ENCODE measurements around the gene SLC12A8.

SLC12A8 gene

DNA sequence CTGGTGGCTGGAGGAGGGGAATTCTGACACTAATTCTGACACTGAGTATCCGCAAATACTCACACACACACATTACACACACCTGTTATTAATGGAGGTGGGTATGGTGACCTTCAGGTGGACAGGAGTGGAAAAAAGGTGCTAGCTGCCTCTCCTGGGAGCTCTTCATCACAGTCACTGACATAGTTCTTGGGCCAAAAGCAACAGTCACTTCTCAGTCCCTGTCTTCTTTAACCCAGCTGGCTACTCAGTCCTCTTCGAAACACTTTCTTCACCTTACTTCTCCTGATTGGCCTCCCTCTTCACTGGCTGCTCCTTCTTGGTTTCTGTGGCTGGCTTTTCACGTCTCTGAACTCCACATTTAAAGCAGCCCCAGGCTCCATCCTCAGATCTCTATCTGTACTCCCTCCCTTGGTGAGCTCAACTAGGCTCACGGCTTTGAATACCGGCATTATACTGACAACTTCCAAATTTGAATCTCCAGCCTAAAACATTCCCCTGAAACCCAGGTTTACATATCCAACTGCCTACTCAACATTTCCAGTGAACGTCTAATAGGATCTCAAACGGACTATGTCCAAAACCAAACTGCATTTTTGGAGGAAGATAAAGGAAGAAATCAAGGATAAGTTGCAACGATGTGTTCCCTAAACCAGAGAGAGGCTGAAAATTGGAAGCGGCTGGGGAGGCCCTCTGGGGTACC lies 103.6 kb downstream of the SLC12A8 start:
- no peak for DNase-seq

DNA sequence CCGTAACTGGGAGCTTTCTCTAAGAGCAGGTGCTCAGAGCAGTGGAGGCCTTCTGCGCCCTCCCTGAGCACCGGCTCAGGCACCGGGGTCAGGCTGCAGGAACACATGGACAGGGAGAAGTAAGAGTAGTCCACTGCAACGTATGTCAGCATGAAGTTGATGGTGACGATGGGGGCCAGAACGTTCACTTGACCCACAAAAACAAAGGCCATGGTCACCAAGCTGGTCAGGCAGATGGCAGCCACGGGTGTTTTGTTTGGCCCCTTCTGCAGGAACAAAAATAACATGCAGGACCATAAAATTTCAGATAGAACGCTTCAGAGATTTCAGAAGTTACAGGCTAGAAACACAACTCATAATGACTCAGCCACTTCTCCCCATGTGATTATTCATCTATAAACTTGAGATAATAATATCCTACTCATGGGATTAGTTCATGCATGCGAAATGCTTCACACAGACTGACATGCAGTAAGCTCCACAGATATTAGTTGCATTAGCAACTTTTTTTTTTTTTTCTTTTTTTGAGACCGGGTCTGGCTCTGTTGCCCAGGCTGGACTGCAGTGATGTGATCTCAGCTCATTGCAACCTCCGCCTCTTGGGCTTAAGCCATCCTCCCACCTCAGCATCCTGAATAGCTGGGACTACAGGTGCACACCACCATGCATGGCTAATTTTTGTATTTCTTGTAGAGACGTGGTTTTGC lies 104.5 kb downstream of the SLC12A8 start:
- peak; percentile 70 for DNase-seq

DNA sequence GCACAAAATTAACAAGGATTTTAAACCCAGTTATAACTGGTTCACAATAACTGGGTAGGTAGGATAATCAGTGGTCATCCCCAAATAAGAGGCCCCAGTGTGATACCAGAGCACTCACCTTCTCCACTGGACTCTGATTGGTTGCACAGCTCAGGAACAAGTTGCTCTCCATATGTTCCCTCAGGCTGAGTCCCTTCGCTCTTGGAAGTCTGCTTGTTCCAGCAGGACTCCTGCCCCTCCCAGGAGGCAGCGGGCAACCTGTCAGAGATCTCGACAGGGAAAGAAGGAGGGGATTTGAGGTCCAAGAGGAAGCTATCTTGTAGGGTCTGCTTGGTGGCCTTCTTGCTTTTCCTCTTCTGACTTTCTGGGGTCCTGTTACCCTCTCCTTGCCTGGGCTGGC lies 105.2 kb downstream of the SLC12A8 start:
- DNase-seq, result no peak

DNA sequence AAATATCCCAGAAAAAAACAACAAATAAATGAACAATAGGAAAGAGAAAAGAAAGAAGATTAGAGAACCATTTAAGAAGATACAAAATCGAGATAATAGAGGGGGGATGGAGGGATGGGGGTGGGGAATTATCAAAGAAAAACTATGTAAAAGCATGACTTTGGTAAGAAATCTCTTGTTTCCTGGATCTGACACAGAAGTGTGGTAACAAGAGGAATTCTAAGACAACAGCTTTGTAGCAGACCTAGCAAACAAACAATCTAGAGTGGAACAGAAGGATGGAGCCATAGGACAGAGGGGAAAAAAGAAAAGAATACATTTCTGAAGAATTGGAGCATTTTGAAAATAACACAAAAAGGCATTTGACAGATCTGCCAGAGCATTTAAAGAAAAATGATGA lies 107.4 kb downstream of the SLC12A8 start:
- no peak for DNase-seq

DNA sequence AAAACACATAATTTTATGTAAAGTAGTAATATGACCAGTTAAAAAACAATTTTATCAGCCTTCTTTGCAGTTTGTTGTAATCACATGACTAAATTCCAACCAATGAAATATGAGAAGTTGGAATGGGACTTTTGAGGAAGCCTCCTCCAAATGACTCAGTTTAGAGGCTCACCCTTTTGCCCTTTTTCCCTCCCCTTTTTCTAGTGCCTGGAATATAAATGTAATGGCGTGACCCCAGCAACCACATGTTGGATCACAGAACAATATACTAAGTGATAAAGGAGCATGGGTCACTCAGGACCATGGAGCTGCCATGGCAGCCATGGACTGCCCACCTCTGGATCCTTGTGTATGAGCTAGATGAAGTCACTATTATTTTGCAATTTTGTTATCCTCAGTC lies 107.9 kb downstream of the SLC12A8 start:
- DNase-seq, result peak; percentile 40

DNA sequence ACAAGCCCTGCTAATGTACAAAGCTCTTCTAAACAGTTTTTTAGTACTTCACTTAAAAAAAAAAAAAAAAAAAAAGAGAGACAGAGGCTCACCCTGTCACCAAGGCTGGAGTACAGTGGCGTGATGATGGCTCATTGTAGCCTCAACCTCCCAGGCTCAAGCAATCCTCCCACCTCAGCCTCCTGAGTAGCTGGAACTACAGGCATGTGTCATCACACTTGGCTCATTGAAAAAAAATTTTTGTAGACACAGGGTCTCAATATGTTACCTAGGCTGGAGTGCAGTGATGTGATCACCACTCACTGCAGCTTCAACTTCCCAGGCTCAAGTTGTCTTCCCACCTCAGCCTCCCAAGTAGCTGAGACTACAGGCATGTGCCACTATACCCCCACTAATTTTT lies 109.1 kb downstream of the SLC12A8 start:
- DNase-seq, result no peak

DNA sequence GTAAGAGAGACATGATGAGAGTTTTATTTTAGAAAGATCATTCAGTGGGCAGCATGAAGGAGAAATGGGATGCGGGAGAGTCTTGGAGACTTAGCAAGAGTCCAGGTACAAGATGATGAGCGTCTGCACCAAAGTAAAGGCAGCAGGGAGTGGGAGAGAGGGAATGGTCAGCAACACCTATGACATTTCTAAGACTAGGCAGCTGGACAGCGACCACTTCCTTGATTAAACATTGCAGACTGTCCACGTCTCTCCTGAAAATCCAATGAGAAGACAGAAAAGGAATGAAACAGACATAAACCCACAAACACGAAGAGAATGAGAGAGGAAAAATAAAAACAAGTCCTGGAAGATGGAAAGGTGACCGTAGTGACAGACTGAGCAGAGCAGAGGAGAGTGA lies 110.1 kb downstream of the SLC12A8 start:
- no peak for DNase-seq

DNA sequence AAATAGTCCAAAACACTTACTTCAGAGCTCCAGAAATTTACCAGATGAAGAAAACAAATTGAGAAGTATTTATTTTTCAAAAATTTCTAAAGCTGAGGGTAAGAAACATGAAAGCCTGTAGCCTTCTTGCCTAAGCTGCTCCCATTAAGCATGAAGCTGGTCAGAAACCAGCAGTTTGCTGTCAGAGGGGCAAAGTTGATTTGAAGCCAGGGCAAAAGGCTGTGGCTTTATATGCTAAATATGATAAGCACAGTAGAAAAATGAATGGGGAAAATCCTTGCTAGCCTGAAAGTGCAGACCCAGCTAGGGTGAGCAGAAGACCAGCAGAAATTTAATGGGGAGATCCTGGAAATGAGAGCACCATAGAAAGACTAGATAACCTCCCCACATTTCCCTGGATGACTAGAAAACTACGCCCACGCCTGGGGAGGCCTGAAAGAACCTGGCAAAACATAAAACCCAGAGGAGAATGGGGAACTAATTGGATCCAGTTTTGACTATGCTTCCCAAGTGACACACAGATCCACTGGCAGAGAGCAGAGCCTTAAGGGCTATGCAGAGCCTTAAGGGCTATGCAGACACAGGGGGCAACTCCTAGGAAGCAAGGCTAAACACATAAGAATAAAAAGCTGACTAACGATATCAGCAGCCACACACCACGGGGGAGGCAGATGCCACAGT lies 113.8 kb downstream of the SLC12A8 start:
- peak; percentile 51 for DNase-seq

DNA sequence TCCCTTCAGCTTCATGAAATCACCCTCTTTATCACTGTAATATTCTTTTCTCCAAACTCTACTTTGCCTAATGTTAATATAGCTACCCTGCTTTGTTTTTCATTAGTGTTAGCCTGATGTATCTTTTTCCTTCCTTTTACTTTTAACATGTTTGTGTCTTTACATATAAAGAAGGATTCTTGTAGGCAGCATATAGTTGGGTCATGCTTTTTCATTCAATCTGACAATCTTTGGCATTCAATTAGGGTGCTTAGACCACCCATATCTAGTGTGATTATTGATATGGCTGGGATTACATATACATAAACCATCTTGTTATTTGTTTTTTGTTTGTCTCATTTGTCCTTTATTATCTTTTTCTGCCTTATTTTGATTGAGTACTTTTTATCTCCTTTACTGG lies 121.9 kb downstream of the SLC12A8 start:
- DNase-seq, result no peak

DNA sequence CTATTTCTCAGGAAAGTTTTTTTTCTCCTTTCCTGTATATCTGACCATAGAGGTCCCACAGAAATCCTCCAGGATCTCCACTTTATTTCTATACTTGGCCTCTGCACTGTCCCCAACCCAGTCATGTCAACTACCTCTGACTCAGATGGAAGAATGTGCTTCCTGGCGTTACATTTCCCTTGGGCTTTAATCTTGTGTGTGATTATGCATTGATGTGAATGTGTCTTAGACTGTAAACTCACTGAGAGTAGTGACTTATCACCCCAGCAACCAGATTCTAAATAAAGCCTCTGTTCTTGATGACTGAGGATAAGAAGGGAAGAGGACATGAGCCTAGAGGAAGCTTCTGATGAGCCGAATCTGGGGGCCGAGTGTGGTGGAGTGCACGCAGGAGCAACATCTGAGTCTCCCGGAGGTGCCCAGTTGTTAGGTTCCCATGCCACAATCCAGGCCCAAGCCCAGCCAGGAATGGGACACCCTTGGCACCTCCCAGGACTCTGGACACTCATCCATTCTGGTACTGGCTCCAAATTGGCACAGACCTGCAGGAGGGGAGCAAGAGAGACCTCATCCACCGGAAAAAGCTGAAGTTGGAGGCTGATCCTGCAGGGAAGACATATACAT lies 124.7 kb downstream of the SLC12A8 start:
- no peak for DNase-seq

DNA sequence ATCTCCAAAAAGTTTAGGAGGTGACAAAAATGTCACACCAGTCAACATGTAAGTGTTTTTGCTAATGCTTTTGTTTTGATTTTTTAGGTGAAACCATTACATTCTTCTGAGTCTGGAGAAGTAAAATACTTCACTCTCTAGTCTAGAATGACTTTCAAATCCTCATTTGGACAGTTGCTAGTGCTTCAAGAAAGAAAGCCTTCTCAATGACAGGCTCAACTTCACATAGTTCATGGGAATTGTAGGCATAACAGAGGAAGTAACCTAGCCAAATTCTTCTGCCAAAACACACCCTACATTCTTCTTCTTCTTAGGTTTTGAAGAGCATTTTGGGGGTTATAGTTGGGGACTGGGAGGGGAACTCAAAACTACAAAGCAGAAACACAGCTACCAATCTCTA lies 127.4 kb downstream of the SLC12A8 start:
- peak; percentile 8 for DNase-seq

DNA sequence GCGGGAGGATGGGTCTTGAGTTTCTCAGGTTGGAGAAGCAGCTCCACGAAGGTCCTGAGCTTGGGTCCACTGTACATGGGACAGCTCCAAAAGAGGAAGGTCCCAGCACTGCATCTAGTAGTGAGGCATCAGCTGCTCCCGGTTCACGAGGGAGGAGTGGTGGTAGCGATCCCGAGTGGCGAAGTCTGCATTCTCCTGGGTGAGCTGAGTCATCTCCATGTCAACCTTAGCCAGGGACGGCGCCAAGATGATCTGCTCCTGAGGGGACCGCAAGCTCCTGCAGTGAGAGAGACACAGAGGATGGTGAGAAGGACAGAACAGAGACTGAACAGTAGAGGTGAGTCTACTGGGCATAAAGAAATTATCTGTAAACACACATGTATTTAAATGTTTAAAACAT lies 128.8 kb downstream of the SLC12A8 start:
- DNase-seq, result no peak

DNA sequence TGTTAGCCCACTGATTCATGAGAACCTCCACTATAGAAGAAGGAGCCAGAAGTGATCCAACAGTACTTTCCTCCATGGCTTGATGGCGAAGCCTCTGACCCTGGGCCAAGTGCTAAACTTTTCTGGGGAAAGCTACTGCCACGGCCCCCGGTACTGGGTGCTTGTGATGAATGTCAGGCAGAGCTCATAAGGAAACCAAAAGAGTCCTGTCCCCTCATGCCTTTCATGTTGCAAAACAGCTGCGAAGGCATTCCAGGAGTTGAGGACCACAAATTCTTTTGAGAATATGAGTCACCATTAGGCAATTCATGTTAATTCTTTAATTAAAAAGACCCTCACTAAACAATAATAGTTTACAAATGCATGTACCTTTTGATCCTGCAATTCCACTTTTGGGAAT lies 130.2 kb downstream of the SLC12A8 start:
- peak; percentile 21 for DNase-seq

DNA sequence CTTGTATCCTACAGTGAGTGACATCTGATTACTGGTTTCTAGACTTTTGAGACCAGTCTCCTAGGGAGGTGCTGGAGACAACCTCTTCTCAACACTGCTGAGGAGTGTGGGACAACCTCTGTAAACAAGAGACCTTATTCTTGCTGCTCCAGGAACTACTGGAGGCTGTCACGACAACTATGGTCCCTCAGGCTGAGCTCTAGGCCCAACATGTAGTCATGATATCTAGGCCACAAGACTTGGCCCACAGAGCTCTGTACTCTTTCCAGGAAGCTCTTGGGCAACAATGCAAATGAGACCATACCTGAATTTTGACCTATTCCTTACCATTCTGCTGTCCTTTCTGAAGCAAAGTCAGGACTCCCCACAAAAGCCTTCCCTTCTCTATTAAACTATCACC lies 132.5 kb downstream of the SLC12A8 start:
- DNase-seq, result no peak

DNA sequence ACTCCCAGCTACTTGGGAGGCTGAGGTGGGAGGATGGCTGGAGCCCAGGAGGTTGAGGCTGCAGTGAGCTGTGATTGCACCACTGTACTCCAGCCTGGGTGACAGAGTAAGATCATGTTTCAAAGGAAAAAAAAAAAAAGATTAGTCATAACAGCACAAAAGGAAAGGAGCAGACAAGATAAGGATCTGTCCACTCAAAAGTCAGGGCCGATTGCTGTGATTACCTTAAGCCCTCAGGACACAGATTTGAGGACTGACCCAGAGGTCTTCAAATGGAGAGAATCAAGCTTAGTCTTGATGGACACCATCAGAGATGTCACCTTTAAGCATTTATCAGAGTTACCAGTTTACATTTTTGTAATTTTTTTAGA lies 132.9 kb downstream of the SLC12A8 start:
- DNase-seq, result no peak

DNA sequence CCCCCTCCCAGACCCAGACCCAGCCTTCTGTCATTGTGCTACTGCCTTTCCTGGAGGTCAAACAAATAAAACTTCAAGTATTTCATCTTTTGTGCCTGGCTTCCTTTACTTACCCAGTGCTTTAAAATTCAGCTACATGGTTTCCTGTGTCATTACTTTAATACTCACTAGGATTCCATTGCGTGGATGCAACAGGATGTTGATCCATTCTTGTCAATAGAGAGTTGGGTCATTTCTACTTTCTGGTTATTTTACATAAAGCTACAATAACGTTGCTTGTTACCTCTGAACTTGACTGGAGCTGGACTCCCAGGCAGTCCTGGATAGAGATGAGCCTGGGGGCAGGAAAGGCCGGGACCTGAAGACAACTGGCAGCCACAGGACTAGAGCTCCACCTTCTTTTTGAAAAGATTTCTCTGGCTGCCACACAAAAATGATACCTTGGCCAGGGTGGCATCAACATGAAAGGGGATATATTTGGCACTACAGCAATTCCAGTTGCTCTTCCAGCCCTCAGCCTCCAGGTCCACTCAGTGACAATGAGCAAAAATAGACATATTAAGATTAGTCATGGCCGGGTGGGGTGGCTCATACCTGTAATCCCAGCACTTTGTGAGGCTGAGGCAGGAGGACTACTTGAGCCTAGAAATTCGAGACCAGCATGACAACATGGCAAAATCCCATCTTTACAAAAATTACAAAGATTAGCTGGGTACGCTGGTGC lies 133.4 kb downstream of the SLC12A8 start:
- DNase-seq, result no peak

DNA sequence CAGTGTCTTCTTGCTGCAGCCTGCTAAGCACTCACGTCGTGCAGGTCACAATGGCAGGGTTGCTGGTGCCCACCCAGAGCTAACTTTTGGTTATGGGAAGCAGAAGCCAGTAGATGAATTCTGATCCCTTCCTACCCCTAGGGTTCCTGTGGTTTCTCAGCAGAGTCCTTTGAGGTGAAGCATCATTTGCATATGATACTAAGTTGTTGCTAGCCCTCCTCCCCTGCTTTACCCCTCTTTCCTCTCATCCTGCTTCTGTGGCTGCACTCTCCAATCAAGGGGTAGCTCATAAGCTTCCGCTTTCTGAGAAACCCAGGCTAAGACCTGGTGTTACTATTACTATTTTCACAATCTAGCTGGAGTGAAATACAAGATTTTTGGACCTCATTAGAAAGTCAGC lies 134.7 kb downstream of the SLC12A8 start:
- DNase-seq, result no peak

DNA sequence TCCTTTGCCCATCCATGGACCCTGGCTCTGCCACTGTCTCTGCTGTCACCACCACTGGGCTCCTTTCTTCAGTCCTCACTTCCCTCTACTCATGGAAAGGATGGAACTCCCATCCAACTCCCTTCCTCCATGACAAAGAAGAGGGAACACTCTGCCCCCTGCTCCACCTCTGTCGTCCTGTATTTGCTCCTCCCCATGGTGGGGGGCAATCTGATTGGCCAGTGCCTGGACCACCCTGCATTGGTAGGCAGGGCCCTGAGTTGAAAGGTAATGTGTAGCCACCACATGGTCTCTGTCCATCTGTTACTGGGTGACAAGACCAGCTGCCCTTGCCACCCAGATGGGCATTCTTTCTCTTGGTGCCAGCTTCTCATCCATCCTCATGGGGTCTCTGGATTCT lies 136.1 kb downstream of the SLC12A8 start:
- DNase-seq, result no peak

DNA sequence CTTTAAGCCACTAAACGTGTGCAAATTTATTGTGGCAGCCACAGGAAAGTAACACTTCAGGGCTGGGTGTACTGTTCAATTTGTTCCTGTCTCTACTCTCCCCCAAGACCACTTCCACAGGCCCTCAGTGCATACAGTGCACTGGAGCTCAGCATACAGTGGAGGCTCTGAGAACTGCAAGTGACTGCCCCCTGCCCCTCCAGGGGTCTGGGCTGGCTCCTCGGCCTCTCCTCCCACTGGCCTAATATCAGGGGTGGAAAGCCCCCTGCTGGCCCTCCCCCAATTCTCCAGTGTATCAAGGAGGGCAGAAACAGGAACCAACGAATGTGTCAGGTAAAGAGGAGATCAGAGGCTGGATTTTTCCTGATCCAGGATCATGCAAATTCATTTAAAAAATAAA lies 136.8 kb downstream of the SLC12A8 start:
- DNase-seq, result no peak

DNA sequence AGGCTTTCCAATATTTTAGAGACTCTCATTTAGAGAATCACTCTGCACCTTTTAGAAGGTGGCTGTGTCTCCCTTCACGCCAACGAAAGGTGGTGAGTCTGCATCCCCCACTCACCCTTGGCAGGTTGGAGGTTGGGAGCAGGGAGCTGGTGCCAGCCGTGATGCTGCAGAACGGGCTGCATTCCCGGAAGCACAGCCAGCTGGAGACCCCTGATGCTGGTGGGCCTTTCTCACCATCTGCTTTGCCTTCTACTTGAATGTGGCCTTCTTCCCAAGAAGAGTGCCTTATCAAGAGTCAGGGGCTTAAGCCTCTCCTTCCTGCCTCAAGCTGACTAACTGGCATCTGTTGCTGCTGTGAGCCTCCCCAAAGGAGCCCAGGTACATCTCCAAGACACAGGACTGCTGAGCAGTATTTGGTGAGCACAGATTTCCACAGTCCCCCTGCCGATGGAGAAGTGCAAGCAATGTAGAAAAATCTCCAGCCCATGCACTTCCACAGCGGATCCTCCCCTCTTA lies 139.1 kb downstream of the SLC12A8 start:
- no peak for DNase-seq

DNA sequence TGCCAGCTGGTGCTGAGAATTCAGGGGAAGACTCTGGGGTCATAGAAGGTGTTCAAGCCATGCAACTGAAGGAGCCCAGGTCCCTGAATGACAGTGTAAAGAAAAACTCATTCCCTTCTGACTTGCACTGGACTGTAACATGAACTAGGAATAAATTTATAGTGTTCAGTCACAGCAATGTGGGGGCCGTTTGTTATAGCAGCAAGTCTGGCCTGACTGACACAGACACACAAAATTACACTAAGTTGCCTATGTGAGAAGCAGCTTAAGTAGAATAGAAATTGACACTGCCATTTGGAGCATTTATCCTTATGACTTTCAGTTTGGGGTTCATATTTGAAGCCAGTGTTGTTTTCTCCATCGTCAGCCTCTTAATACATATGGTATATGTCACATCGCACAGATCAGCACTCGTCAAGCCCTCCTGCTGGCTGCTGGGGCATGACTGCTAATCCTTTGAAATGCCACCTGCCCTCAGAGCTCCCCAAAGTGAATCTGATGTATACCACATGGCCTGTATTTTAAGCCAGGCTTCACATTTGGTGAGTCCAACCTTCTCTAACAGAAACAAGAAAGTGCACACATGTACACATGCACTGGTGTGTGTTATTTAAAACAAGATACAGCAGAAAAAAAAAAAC lies 139.7 kb downstream of the SLC12A8 start:
- DNase-seq, result no peak

DNA sequence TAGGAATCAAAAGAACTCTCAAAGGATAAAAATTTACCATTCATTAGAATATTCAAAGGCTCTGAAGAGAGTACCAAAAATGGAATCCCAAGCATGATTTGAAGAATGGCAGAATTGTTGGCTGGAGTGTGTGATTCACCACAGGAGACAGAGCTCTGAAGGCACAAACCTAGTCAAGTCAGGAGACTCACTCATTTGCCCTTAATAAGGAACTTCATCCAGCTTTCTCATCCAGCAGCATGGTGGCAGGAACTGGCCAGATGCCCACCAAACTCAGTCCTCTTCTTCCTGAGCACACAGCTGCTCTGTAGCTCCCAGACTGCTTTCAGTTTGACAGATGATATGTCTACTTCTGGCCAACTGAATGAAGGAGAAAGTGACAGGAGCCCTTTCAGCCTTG lies 140.2 kb downstream of the SLC12A8 start:
- DNase-seq, result peak; percentile 19

All from suppressor macrophage treated with lipopolysaccharide for 4 hours (primary cell).